H9 (cell line): ENCODE results near the gene UNC13C. TPM values are rescaled to one million over a fixed set of nuclear protein-coding genes. Genes with fewer than 3 reads are reported as not detected.

ENCODE experiments used
- DNase-seq: peaks from one replicate; pipeline ENCODE4 v3.0.0-alpha.2; 2017
- H2AFZ ChIP-seq: one replicate; pipeline ENCODE4 v1.6.1; 2013; ENCODE audit warnings: mild to moderate bottlenecking, low read length, control low read depth, moderate library complexity
- H2AK5ac ChIP-seq: 2 replicates; pipeline ENCODE4 v1.6.1; 2013; ENCODE audit warnings: low read length, control low read depth, mixed read lengths; ENCODE audit not compliant: insufficient read length
- H2BK120ac ChIP-seq: one replicate; pipeline ENCODE4 v1.6.1; 2013; ENCODE audit warnings: low read depth, mild to moderate bottlenecking, low read length, control low read depth, inconsistent platforms; ENCODE audit not compliant: poor library complexity, severe bottlenecking
- H2BK12ac ChIP-seq: 2 replicates; pipeline ENCODE4 v1.6.1; 2013; ENCODE audit warnings: low read length, control low read depth, mixed read lengths, low read depth; ENCODE audit not compliant: insufficient read length
- H2BK15ac ChIP-seq: 2 replicates; pipeline ENCODE4 v1.6.1; 2013; ENCODE audit warnings: low read depth, low read length, control low read depth
- H2BK20ac ChIP-seq: one replicate; pipeline ENCODE4 v1.6.1; 2013; ENCODE audit warnings: low read depth, mild to moderate bottlenecking, low read length, control low read depth, inconsistent platforms; ENCODE audit not compliant: poor library complexity, severe bottlenecking
- H2BK5ac ChIP-seq: 2 replicates; pipeline ENCODE4 v1.6.1; 2013; ENCODE audit warnings: low read length, control low read depth, mixed read lengths; ENCODE audit not compliant: insufficient read length
- H3K14ac ChIP-seq: 2 replicates; pipeline ENCODE4 v1.6.1; 2013; ENCODE audit warnings: low read length, control low read depth; ENCODE audit not compliant: insufficient read depth
- H3K18ac ChIP-seq: 2 replicates; pipeline ENCODE4 v1.6.1; 2013; ENCODE audit warnings: low read depth, mild to moderate bottlenecking, mixed read lengths, low read length, control low read depth; ENCODE audit not compliant: insufficient read length
- H3K23ac ChIP-seq: 2 replicates; pipeline ENCODE4 v1.6.1; 2013; ENCODE audit warnings: low read length, control low read depth, mixed read lengths, low read depth; ENCODE audit not compliant: insufficient read length
- H3K23me2 ChIP-seq: 2 replicates; pipeline ENCODE4 v1.6.1; 2013; ENCODE audit warnings: low read depth, mild to moderate bottlenecking, mixed read lengths, low read length, control low read depth; ENCODE audit not compliant: insufficient read length, poor library complexity, severe bottlenecking
- H3K27ac ChIP-seq: 2 replicates; pipeline ENCODE4 v1.5.1; 2013; ENCODE audit warnings: low read length, control low read depth, mixed read lengths, low read depth; ENCODE audit not compliant: insufficient read length
- H3K27me3 ChIP-seq: 2 replicates; pipeline ENCODE4 v1.6.1; 2013; ENCODE audit warnings: low read length, control low read depth, inconsistent platforms; ENCODE audit not compliant: insufficient read depth
- H3K4ac ChIP-seq: 2 replicates; pipeline ENCODE4 v1.6.1; 2013; ENCODE audit warnings: low read depth, mild to moderate bottlenecking, control low read depth, inconsistent platforms, low read length, moderate library complexity
- H3K4me1 ChIP-seq: 2 replicates; pipeline ENCODE4 v1.6.1; 2013; ENCODE audit warnings: low read length, control low read depth, inconsistent platforms; ENCODE audit not compliant: insufficient read depth
- H3K4me2 ChIP-seq: 2 replicates; pipeline ENCODE4 v1.6.1; 2013; ENCODE audit warnings: low read length, control low read depth, mixed read lengths; ENCODE audit not compliant: insufficient read length, insufficient read depth
- H3K56ac ChIP-seq: 2 replicates; pipeline ENCODE4 v1.6.1; 2013; ENCODE audit warnings: low read depth, mild to moderate bottlenecking, mixed read lengths, low read length, control low read depth; ENCODE audit not compliant: insufficient read length
- H3K79me1 ChIP-seq: 2 replicates; pipeline ENCODE4 v1.6.1; 2013; ENCODE audit warnings: low read depth, mild to moderate bottlenecking, moderate library complexity, low read length, control low read depth, inconsistent platforms; ENCODE audit not compliant: insufficient read depth, poor library complexity, severe bottlenecking
- H3K79me2 ChIP-seq: 2 replicates; pipeline ENCODE4 v1.6.1; 2013; ENCODE audit warnings: low read length, control low read depth, inconsistent platforms; ENCODE audit not compliant: insufficient read depth
- H3K9ac ChIP-seq: 2 replicates; pipeline ENCODE4 v1.6.1; 2013; ENCODE audit warnings: low read length, control low read depth, mixed read lengths; ENCODE audit not compliant: insufficient read length; ENCODE audit errors: extremely low read depth
- H3K9me3 ChIP-seq: one replicate; pipeline ENCODE4 v1.6.1; 2013; ENCODE audit warnings: low read depth, low read length, inconsistent platforms; ENCODE audit not compliant: control insufficient read depth
- H3T11ph ChIP-seq: one replicate; pipeline ENCODE4 v1.6.1; 2013; ENCODE audit warnings: mild to moderate bottlenecking, low read length, control low read depth, inconsistent platforms
- H4K20me1 ChIP-seq: one replicate; pipeline ENCODE4 v1.6.1; 2013; ENCODE audit not compliant: control insufficient read depth, insufficient read length, insufficient read depth
- H4K5ac ChIP-seq: 2 replicates; pipeline ENCODE4 v1.6.1; 2013; ENCODE audit warnings: low read depth, mild to moderate bottlenecking, mixed read lengths, low read length, control low read depth; ENCODE audit not compliant: insufficient read length
- H4K8ac ChIP-seq: replicated peaks from 2 replicates; pipeline ENCODE4 v1.6.1; 2013; ENCODE audit warnings: low read length, control low read depth, mixed read lengths, low read depth; ENCODE audit not compliant: insufficient read length
- H4K91ac ChIP-seq: 2 replicates; pipeline ENCODE4 v1.6.1; 2013; ENCODE audit warnings: low read depth, mild to moderate bottlenecking, moderate library complexity, mixed read lengths, low read length, control low read depth; ENCODE audit not compliant: insufficient read length
- H3K27ac Mint-ChIP-seq, 3 experiments: 2 replicates in 2 of 3; 3 replicates in 1 of 3; pipeline ENCODE4 v1.8.0; 2020 to 2021; ENCODE audit warnings: mixed read lengths in 3 of 3, mild to moderate bottlenecking in 1 of 3, moderate library complexity in 1 of 3
- H3K27me3 Mint-ChIP-seq: 2 replicates; pipeline ENCODE4 v1.8.0; 2021; ENCODE audit warnings: low read depth, mild to moderate bottlenecking, moderate library complexity, mixed read lengths
- H3K36me3 Mint-ChIP-seq, 3 experiments: 2 replicates in 2 of 3; 3 replicates in 1 of 3; pipeline ENCODE4 v1.8.0; 2020 to 2021; ENCODE audit warnings: low read depth in 3 of 3, mixed read lengths in 3 of 3; ENCODE audit not compliant: insufficient read depth in 1 of 3
- H3K4me1 Mint-ChIP-seq, 2 experiments: 2 replicates each; pipeline ENCODE4 v1.8.0; 2020; ENCODE audit warnings: mixed read lengths in 2 of 2
- H3K4me3 Mint-ChIP-seq, 2 experiments: 2 replicates in 1 of 2; 3 replicates in 1 of 2; pipeline ENCODE4 v1.8.0; 2020 to 2021; ENCODE audit warnings: mild to moderate bottlenecking in 2 of 2, mixed read lengths in 2 of 2, moderate library complexity in 1 of 2
- H3K9me3 Mint-ChIP-seq, 2 experiments: 2 replicates in 1 of 2; 3 replicates in 1 of 2; pipeline ENCODE4 v1.8.0; 2020; ENCODE audit warnings: mild to moderate bottlenecking in 2 of 2, mixed read lengths in 2 of 2, moderate library complexity in 1 of 2
- CTCF ChIP-seq: fragments of 200-600 bp; sonication (generic); conservative IDR thresholded peaks from 3 replicates; pipeline ENCODE4 v1.8.0; 2021; ENCODE audit warnings: antibody characterized with exemption, mild to moderate bottlenecking
- WGBS: extraction: QIAGEN DNeasy Blood & Tissue Kit; methylation state at CpG from one replicate; pipeline ENCODE4 v1.1.7; 2013; ENCODE audit warnings: missing lambda C conversion rate, low lambda C conversion rate, mixed read lengths; ENCODE audit not compliant: insufficient read length; ENCODE audit errors: extremely low coverage; 5-methylcytosine and 5-hydroxymethylcytosine counted together
- total RNA-seq: library from RNA; stranded (reverse); gene quantifications from 2 replicates; pipeline ENCODE4 v1.2.1, GENCODE V29; 2021

UNC13C gene
- total RNA-seq, 1 experiment from 2014 or later = 0.02 TPM

- peaks cover 17 to 36% of the 10 kb centered on the region in 2 experiments for H3K9me3 Mint-ChIP-seq
- no peak for DNase-seq
- H3K4me3 Mint-ChIP-seq = no peak overlapping the region
Observed at GRCh38 chr15:54594115-54594514, 615.9 kb downstream of the UNC13C start.

More at GRCh38 chr15:54594115-54594514, 615.9 kb downstream of the UNC13C start:
- Histone ChIP-seq H3K27me3 (no peaks in the 10 kb centered on the region), H3K79me1 (no peaks in the 10 kb centered on the region), H3K56ac (no peak overlapping the region), H3K27ac (no peak overlapping the region), H3K4me2 (no peak overlapping the region), H3K79me2 (no peaks in the 10 kb centered on the region), H2BK20ac (no peak overlapping the region), H4K8ac (no peak overlapping the region), H3K4me1 (no peaks in the 10 kb centered on the region), H2BK15ac (no peak overlapping the region), H3K9ac (no peak overlapping the region), H4K5ac (no peak overlapping the region), H3K18ac (no peak overlapping the region), H3K23ac (no peak overlapping the region), H3K9me3 (no peaks in the 10 kb centered on the region), H3T11ph (no peak overlapping the region), H3K14ac (no peak overlapping the region), H2AFZ (no peak overlapping the region), H2BK120ac (no peak overlapping the region), H4K91ac (no peak overlapping the region), H3K23me2 (no peaks in the 10 kb centered on the region), H2BK12ac (no peak overlapping the region), H2BK5ac (no peak overlapping the region), H3K4ac (no peak overlapping the region), H4K20me1 (no peaks in the 10 kb centered on the region), H2AK5ac (no peak overlapping the region)
- no peaks in the 10 kb centered on the region for H3K4me1 Mint-ChIP-seq
- no CpG with 5 or more reads among the region's 4 CpGs for WGBS
- H3K27me3 Mint-ChIP-seq = peaks cover 3% of the 10 kb centered on the region
- H3K27ac Mint-ChIP-seq = no peak overlapping the region
- peaks cover 0 to 9% (median 8%) of the 10 kb centered on the region in 3 experiments; a peak in 6 of 7 replicates for H3K36me3 Mint-ChIP-seq
- peak; percentile 50; the same call in 2 of the 3 replicates for TF ChIP-seq CTCF
